Stimulated activated CD8-positive, alpha-beta memory T cell treated with anti-CD3 and anti-CD28 coated beads, Interleukin-4, amount 100 ng/mL, for 48 hours (primary cell): ENCODE data around the gene RGS14.
A peak's percentile ranks its signal among the peaks of the same experiment; 100 is the strongest.

Experiments used
- DNase-seq: peaks from one replicate; pipeline ENCODE4 v3.0.0-alpha.2; 2020

RGS14 gene

GRCh38 chr5:177357459-177358351 is at the start of gene RGS14:
TSS of gene RGS14 (plus strand) at chr5:177357924. CDS start at chr5:177358025, 101 bp downstream.
- DNase-seq, result peak; percentile 63

GRCh38 chr5:177308740-177309139 is 49.0 kb upstream of the RGS14 start:
- DNase-seq, result peak; percentile 20

- DNase-seq, result peak; percentile 83
Observed at GRCh38 chr5:177309351-177310191, 48.2 kb upstream of the RGS14 start.

GRCh38 chr5:177310332-177310731 is 47.4 kb upstream of the RGS14 start:
- no peak for DNase-seq

- no peak for DNase-seq
Observed at GRCh38 chr5:177310757-177311391, 46.9 kb upstream of the RGS14 start.

GRCh38 chr5:177311392-177311722 is 46.4 kb upstream of the RGS14 start:
- no peak for DNase-seq

- peak; percentile 99 for DNase-seq
Observed at GRCh38 chr5:177311723-177312648, 45.7 kb upstream of the RGS14 start, which contains the start of gene MXD3. TSS of gene MXD3 (minus strand) at chr5:177311898. CDS start at chr5:177311830, 68 bp downstream.

GRCh38 chr5:177312649-177313181 is 45.0 kb upstream of the RGS14 start:
- peak; percentile 73 for DNase-seq

- no peak for DNase-seq
Observed at GRCh38 chr5:177313561-177314259, 44.0 kb upstream of the RGS14 start.

- DNase-seq, result no peak
Observed at GRCh38 chr5:177314376-177315342, 43.1 kb upstream of the RGS14 start.

- DNase-seq, result no peak
Observed at GRCh38 chr5:177315411-177315810, 42.3 kb upstream of the RGS14 start.

- DNase-seq, result no peak
Observed at GRCh38 chr5:177316005-177316404, 41.7 kb upstream of the RGS14 start.

GRCh38 chr5:177317959-177318377 is 39.8 kb upstream of the RGS14 start:
- DNase-seq, result peak; percentile 87

- no peak for DNase-seq
Observed at GRCh38 chr5:177319913-177320588, 37.7 kb upstream of the RGS14 start.

GRCh38 chr5:177320879-177321278 is 36.8 kb upstream of the RGS14 start:
- no peak for DNase-seq

GRCh38 chr5:177325868-177326381 is 31.8 kb upstream of the RGS14 start:
- no peak for DNase-seq

- no peak for DNase-seq
Observed at GRCh38 chr5:177327539-177328522, 29.9 kb upstream of the RGS14 start.
